KOPT-K1 (cell line): Measurements from ENCODE around the gene RBMS1.

Source experiments
- H3K27ac ChIP-seq: fragments of 200-600 bp; sonication (generic); 2 replicates; pipeline ENCODE4 v1.5.1; 2016; ENCODE audit warnings: antibody characterized with exemption, mild to moderate bottlenecking, low read depth, low read length; ENCODE audit not compliant: poor library complexity, severe bottlenecking
- H3K36me3 ChIP-seq: fragments of 200-600 bp; sonication (generic); 2 replicates; pipeline ENCODE4 v1.5.1; 2017; ENCODE audit warnings: antibody characterized with exemption, mild to moderate bottlenecking, low read length, moderate library complexity; ENCODE audit not compliant: insufficient read depth
- H3K9me3 ChIP-seq: fragments of 200-600 bp; sonication (generic); 2 replicates; pipeline ENCODE4 v1.5.1; 2017; ENCODE audit warnings: antibody characterized with exemption, low read length, mild to moderate bottlenecking; ENCODE audit not compliant: insufficient read depth, poor library complexity, severe bottlenecking

RBMS1 gene

DNA sequence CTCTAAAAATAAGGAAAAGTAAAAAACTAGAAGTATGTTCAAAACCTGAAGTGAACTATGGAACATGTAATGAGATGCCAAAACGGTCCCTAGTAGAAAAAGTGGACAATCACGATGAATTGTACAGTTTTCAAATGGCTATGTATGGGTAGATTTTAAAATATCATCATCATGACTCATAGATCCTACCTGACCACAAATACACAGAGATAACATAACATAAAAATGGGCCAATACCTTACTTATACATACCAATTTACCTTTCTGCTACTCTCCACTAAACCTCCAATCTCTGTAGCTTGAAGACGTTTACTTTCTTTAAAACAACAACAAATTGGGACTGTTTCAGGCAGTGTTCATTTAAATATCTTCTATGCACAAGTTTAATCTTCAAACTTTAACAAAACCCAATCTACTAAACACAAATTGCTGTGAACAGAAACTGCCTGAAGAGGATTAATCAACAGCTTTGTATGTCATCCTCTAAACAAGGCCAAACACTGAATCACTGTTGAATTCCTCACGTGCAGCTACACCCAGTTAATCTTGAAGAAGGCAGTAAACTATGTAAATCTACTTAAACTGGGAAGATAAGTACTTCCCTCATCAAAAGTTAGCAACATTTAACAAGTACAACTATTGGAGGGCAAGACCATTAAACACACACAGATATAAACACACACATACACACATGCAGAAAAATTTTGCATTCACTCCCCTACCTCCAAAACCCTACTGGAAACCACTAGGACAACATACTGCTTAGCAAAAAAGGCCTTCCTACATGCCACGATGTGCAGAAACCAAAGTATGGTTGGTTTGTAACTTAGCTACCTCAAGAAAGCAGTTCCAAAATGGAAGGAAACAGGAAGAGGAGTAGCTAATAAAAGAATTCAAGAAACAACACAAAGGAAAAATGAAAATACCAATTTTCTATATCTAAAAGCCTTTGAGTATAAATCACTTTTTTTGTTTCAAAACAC, 90.3 kb downstream of the RBMS1 start:
- Histone ChIP-seq H3K36me3 (no peaks in the 10 kb centered on the region), H3K9me3 (no peaks in the 10 kb centered on the region), H3K27ac (peak overlapping the region; percentile 45)

DNA sequence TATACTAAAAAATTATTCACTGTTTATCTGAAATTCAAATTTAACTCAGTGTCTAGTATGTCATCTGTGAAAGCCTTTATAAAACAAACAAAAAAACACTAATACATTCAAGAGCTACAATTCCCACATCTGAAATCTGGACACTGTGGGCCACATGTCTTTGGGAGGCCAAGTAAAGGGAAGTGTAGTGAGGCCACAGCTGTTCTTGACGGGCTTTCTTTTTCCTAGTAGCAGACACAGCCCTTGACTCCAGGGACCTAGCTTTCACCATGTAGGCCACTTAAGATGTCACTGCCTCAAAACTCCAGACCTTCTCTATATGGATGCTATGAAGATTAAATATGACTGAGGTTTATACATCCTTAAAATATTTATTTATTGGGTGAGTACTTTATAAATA, 91.1 kb downstream of the RBMS1 start:
- H3K9me3 ChIP-seq: no peaks in the 10 kb centered on the region
- H3K36me3 ChIP-seq: no peaks in the 10 kb centered on the region
- H3K27ac ChIP-seq: no peak overlapping the region

DNA sequence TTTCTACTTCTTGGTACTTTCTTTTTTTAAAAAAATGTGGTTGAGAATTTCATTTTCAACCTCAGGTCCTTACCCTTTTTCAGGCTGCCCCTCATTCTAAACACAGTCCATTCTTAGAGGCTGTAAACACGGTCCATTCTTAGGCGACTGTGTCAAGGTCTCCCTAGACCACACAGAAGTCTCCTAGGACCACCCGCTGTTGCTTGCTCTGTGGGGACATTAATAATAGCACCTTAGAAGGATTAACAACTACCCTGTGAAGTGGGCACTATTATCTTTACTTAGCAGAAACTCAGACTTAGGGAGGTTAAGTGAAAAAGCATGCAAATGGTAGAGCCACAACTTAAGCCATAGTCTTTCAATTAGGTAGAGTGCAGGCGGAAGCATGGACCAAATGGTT, 91.7 kb downstream of the RBMS1 start:
- Histone ChIP-seq H3K36me3 (no peaks in the 10 kb centered on the region), H3K9me3 (no peaks in the 10 kb centered on the region), H3K27ac (peak overlapping the region; percentile 29)

DNA sequence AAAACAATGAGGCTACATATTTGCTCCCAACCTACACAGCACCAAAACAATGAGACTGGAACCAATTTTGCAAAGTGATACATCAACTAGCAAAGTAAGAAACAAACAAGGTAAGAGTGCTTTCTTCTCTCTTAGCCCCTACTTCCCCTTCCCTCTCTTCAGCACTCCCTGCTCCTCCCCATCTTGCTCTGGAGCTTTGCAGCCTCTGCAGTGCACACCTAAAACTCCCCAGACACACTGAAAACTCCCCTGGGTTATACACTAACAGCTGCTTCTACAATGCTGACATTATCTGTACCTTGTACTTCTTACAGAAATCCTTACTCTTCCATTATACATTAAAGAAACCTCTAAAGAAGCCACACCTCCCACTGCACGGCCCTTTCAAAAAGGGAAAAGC, 93.7 kb downstream of the RBMS1 start:
- Histone ChIP-seq H3K36me3 (no peaks in the 10 kb centered on the region), H3K9me3 (no peaks in the 10 kb centered on the region), H3K27ac (peak overlapping the region; percentile 27)

DNA sequence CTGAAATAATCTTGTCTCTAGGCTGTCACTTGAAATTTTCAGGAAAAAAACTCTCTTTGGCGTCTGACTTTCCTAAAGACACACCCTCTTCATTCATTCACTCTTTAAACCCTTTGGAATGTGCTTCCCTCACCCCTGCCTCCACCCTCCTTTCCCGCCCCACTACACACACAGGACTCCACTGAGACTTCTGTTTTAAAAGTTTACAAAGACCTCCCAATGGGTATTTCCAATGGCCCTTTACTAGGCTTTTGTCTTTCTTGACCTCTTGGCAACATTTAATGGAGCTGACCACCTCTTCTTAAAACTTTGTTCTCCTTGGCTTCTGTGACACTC, 96.1 kb downstream of the RBMS1 start:
- H3K27ac ChIP-seq: no peak overlapping the region
- H3K36me3 ChIP-seq: no peaks in the 10 kb centered on the region
- no peaks in the 10 kb centered on the region for H3K9me3 ChIP-seq

DNA sequence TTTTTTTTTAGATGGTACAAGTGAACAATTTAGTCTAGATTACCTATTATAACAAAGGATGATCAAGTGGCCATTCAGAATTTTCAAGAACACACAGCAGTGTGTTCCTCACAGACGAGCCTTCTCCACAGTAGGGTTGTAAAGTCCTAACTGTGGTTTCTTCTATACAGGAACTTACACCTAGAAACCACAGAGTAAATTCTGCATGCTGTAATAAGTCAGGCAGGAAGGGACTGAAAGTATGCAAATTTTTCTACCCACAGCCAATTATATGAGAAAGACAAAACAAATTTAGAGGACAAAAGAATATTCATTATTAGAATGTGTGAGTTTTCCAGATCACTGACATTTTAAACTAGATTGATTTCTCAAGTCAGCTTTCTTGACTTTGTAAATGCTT, 99.5 kb downstream of the RBMS1 start:
- peak overlapping the region; percentile 57 for H3K27ac ChIP-seq

DNA sequence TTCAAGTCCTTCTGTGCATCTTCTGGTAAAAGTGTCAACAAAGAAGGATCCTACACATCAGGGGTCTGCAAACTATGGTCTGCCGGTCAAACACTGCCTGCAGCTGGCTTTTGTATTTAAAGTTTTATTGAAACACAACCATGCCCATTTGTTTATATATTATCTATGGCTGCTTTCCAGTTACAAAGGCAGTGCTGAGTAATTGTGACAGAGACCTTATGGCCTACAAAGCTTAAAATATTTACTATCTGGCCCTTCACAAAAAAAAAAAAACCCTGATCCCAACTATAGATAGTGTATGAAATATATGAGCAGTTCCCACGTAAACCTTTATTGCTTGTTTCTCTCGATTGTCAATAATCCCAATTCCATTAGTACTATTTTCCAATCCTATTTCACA, 101.4 kb downstream of the RBMS1 start:
- Histone ChIP-seq H3K27ac (no peak overlapping the region), H3K9me3 (no peaks in the 10 kb centered on the region), H3K36me3 (no peaks in the 10 kb centered on the region)

More for the DNA sequence above, 99.5 kb downstream of the RBMS1 start:
- H3K9me3 ChIP-seq: no peaks in the 10 kb centered on the region
- H3K36me3 ChIP-seq: no peaks in the 10 kb centered on the region

DNA sequence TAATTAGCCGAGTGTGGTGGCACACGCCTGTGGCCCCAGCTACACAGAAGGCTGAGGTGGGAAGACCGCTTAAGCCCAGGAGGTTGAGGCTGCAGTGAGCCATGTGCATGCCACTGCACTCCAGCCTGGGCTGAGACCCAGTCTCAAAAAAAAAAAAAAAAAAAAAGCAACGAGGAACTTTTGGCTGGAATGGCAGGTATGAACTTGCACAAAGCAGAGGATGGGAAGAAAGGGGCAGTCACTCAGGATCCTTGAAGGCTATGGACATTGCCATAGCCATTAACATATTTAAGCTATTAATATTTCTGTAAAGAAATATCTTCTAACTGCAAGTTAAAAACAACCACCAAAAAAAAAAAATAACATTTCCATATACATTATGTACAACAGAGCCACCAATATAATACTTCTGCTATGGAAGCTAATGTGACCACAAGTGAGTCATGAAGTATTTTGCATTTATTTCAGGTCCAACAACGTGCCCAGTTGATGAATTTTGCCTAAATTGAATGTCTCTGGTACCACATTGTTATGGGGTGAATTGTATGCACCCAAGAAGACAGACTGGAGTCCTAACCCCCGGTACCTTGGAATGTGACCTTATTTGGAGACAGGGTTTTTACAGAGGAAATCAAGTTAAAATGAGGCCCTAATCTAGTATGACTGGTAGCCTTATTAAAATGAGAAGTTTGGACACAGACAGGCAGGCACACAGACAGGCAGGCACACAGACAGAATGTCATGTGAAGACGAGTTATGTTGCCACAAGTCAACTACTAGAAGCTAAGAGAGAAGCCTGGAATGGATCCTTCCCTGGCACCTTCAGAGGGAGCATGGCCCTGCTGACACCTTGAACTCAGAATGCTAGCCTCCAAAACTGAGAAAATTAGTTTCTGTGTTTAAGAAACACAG, 102.8 kb downstream of the RBMS1 start:
- no peak overlapping the region for H3K27ac ChIP-seq
- no peaks in the 10 kb centered on the region for H3K9me3 ChIP-seq
- no peaks in the 10 kb centered on the region for H3K36me3 ChIP-seq

DNA sequence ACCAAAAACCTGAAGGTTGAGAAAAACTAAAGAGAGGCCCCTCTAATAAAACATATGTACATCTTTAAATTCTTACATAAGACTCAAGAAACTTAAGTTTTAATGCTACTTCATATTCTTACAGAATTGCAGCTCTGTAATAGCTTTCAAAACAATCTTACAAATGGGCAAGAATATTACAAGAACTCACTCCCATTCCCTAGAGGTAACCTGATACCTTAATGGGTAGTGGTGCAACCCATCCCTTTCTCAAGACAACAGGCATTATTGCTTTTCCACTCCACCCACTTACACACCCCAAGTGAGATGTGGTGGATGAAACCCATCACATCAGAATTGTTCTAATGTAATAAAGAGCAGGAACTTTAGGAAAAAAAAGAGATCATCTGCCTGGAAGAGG, 103.7 kb downstream of the RBMS1 start:
- Histone ChIP-seq H3K27ac (no peak overlapping the region), H3K9me3 (no peaks in the 10 kb centered on the region), H3K36me3 (no peaks in the 10 kb centered on the region)

DNA sequence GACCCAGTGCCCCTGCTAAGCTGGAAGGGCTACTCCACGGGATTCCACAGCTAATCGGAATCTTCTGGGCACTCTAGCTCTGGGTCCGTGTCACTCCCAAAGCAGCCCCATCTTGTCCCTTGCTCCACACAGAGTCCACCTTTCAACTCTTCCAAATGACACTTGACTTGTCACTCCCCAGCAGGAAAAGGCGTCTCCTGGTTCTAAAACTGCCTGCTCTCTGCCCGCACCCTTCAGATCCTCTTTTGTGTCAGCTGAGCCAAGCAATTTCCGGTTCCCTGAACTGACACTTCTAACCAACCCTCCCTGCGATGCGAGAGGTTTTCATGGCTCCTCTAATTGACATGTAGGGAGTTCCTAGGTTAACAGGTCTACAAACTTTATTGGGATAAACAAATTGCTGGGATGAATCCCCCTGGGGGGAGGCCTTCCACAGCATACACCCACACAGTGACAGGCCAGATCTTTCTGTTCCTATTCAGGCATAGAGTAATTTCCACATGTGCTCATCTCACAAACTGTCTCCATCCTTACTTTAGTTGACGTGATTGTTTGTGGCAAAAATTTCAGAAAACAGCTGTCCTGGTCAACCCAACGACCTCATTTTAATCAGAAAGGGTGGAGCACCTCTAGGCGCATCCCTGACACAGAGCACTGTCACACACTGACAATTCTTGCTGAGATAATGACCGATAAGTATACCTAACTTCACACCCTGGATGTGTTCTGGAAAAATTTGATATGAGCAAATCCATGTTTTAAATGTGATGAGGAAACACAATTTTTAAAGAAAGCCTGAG, 104.9 kb downstream of the RBMS1 start:
- Histone ChIP-seq H3K27ac (peak overlapping the region; percentile 56), H3K9me3 (no peaks in the 10 kb centered on the region), H3K36me3 (no peaks in the 10 kb centered on the region)

DNA sequence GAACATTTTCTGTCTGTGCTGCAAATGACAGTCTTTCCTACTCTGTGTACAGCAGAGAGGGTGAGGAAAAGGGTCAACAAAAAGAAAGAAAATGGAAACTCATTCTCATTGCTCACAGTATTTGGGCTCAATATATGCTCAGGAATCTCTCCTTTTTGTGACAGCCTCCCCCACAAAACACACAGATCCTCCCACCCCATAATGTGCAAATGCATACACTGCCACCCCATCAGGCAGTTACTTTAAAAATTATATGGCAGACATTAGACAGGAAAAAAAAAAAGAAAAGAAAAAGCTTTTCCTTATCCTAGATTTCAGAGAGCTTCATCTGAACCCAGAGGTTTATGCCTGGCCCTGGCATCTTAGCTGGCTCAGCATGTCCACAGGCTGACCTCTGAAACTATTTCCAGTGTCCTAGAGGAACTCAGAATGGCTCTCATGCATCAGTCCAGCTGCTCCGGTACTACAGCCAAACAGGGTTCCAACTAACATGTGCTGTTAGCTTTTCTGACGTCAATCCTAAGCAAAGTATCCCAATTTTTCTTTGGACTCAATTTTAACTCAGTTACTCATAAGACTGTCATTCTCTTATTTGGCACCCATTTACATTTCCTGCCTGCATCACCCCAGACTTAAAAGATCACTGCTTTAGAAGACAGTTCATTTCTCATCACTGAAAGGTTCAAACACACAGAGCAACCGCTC, 105.9 kb downstream of the RBMS1 start:
- no peaks in the 10 kb centered on the region for H3K9me3 ChIP-seq
- no peaks in the 10 kb centered on the region for H3K36me3 ChIP-seq
- peak overlapping the region; percentile 56 for H3K27ac ChIP-seq

DNA sequence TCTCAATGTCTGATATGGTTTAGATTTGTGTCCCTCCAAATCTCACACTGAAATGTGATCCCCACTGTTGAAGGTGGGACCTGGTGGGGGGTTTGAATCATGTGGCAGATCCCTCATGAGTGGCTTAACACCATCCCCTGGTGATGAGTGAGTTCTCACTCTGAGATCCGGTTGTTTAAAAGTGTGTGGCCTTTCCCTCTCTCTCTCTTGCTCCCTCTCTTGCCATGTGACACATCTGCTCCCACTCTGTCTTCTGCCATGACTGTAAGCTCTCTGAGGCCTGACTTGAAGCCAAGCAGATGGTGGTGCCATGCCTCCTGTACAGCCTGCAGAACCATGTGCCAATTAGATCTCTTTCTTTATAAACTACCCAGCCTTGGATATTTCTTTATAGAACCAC, 108.8 kb downstream of the RBMS1 start:
- no peaks in the 10 kb centered on the region for H3K36me3 ChIP-seq
- no peak overlapping the region for H3K27ac ChIP-seq
- no peaks in the 10 kb centered on the region for H3K9me3 ChIP-seq

DNA sequence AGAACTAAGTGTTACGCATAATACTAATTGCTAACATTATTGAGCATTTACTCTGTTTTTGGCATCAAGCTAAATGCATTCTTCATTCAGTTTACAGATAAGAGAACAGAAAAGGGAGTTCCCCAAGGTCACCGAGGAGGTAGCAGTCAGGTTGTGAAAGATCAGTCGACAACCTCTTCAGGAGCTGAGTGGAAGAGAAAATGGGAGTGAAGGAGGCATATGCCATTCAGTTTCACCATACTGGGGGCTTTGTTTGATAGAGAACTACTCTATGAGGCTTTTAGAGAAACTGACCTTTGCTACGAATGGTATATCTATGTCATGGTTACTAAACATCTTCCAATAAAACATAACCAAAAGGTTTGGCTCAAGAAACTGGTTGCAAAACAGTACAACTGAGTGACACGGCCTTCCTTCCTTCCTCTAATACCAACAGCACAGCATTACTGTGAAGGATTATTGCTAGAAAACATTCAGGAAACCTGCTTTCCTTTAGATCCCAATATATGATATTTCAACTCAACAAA, 112.1 kb downstream of the RBMS1 start:
- Histone ChIP-seq H3K36me3 (no peaks in the 10 kb centered on the region), H3K27ac (no peak overlapping the region)

DNA sequence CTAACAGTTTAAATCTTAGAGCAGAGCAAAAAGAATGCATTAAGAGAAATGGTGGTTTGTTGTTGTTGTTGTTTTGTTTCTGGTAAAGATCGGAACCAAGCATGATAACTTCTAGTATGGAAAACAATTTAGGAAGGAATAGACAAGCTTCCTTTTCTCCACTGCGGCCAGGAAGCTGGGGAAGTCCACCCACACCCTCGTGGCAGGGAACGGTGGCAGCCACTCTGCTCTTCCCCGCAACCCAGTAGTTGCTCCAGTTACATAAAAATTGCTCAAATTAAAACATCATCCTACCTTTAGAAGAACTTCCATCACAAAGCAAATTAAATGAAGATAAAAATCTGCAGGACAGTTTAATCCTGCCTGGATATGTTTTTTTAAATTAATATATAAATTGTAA, 113.0 kb downstream of the RBMS1 start:
- no peak overlapping the region for H3K27ac ChIP-seq
- no peaks in the 10 kb centered on the region for H3K36me3 ChIP-seq
- no peaks in the 10 kb centered on the region for H3K9me3 ChIP-seq

More for the DNA sequence above, 112.1 kb downstream of the RBMS1 start:
- no peaks in the 10 kb centered on the region for H3K9me3 ChIP-seq
